Astrocyte of the cerebellum (primary cell): ENCODE measurements around the gene APEH.

ENCODE experiments used
- DNase-seq: peaks from one replicate; pipeline ENCODE4 v3.0.0-alpha.2; 2011; ENCODE audit warnings: low read depth
- H3K4me3 ChIP-seq: 2 replicates; pipeline ENCODE4 v1.5.1; 2011; ENCODE audit warnings: mild to moderate bottlenecking, low read depth, low read length, moderate library complexity
- CTCF ChIP-seq: IDR thresholded peaks from 2 replicates; pipeline ENCODE4 v1.5.1; 2012; ENCODE audit warnings: low read length, low read depth, moderate library complexity, mild to moderate bottlenecking; ENCODE audit errors: missing control alignments
- in situ Hi-C: cut with HindIII; loops from 2 replicates; pipeline ENCODE4 v1.10.0; 2017; ENCODE audit warnings: low sequenced_read_pairs

The APEH gene

DNA sequence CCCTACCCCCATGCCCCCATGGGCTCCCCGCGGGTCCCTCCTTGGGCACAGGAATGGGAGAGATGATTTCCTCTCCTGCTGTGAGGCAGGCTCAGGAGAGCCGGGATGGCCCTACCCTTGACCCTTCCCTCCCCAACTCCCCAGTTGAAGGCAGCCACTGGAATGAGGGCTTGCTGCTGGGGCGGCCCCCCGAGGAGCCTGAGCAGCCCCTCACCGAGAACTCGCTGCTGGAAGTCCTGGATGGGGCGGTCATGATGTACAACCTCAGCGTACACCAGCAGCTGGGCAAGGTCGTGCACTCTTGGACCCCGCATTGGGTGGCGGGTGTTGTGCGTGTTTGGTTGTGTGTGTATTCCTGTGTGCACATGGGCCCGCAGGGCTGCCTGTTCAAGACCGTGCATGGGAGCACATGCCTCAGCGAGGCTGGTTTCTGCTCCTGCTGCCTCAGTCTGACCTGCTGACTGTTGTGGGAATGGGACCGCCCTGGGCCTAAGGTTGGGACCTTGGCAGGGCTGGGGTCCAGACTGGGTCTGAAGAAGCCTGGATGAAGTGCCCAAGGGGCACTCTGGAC is 31.3 kb downstream of the APEH start:
- no peak for DNase-seq
- no peak for TF ChIP-seq CTCF
- H3K4me3 ChIP-seq = no peak overlapping the region
- in situ Hi-C loops = no loop called here

DNA sequence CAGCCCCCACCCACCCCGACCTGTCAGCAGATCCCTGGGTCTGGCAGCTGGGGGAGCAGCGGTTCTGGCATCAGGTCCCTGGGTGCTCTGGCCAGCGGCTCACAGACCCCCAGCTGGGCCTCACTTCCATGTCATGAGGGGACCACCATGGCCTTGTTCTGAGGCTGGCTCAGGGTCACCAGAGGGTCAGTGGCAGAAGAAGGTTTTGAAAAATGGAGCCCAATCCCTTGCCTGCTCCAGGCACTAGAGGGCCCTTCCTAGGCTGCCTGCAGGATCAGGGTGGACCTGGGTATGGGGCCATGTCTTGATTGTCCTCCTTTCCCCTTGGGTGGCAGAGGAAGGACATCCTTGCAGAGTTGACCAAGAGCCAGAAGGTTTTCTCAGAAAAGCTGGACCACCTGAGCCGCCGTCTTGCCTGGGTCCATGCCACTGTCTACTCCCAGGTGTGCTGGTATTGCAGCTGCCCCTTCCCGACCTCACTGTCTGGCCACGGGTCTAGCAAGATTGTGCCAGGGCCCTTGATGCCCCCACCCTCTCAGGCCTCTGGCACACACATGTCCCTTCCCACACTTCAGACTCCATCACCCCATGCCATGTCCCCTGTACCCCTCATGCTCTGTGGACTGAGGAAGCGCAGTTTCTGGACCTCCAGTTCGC is 32.4 kb downstream of the APEH start:
- DNase-seq = no peak
- no peak overlapping the region for H3K4me3 ChIP-seq
- in situ Hi-C loops = no loop called here
- no peak for TF ChIP-seq CTCF

DNA sequence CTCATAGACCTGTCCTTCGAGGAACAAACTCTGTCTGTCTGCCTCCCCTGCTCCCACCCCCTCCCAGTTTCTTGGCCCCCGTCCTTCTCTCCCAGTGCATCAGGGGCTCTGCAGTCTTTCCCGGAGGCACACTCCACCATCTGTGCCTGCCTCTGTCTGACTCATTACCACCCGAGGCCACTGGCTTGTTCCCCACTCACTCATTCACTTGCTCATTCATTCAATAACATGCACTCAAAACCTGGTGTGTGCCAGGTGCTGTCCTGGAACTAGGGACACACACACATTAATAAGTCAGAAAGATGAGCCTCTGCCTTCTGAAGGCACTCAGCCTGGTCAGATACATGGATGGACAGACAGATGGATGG is 32.9 kb downstream of the APEH start:
- no peak for TF ChIP-seq CTCF
- no peak for DNase-seq
- H3K4me3 ChIP-seq = no peak overlapping the region
- in situ Hi-C loops = no loop called here

- no peak overlapping the region for H3K4me3 ChIP-seq
- DNase-seq = no peak
- in situ Hi-C loops = no loop called here
- no peak for TF ChIP-seq CTCF
These were observed 35.7 kb downstream of the APEH start for GRCh38 chr3:49709852-49710251.

GRCh38 chr3:49711489-49711888 is 37.3 kb downstream of the APEH start:
- in situ Hi-C loops = no loop called here
- no peak for TF ChIP-seq CTCF
- no peak for DNase-seq
- H3K4me3 ChIP-seq = no peak overlapping the region

DNA sequence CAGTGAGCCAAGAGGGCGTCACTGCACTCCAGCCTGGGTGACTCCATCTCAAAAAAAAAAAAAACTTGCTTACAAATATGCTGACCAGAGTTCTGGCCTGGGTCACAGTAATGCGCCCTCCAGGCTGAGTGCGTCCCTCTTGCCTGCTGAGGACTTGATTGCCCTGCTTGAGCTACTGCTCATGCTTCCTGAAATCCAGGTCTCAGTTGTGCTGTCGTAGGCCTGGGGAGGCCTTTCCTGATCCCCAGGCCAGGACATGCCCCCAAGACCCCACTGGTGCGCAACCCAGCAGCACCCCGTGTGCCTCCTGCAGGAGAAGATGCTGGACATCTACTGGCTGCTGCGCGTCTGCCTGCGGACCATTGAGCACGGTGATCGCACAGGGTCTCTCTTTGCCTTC is 38.0 kb downstream of the APEH start:
- no peak for DNase-seq
- H3K4me3 ChIP-seq = no peak overlapping the region
- no peak for TF ChIP-seq CTCF
- in situ Hi-C loops = no loop called here
